ENCODE measurements around the gene PRSS22. TPM values are rescaled to one million over a fixed set of nuclear protein-coding genes. Genes with fewer than 3 reads are reported as not detected.

Gene PRSS22
- total RNA-seq, 2 experiments from 2014 or later, result not detected

- CTCF ChIA-PET (ENCODE audit: unreplicated experiment), result no interaction called here
- H2AFZ ChIP-seq (ENCODE audit: low read length), result no peak overlapping the region
Measured at GRCh38 chr16:2811703-2812471, 46.1 kb downstream of the PRSS22 start.

GRCh38 chr16:2810651-2811050 lies 47.3 kb downstream of the PRSS22 start:
- DNase-seq (ENCODE audit: low spot score), result no peak
- Histone ChIP-seq H3K4me2 (ENCODE audit: low read length) (no peak overlapping the region), H3K9me2 (ENCODE audit: insufficient read depth, low read length) (no peaks in the 10 kb centered on the region), H3K4me1 (ENCODE audit: insufficient read depth, low read length, poor library complexity, severe bottlenecking) (peaks cover under 1% of the 10 kb centered on the region), H3K27ac (ENCODE audit: low read depth, low read length, poor library complexity, severe bottlenecking) (no peak overlapping the region), H3K36me3 (ENCODE audit: insufficient read depth, low read length) (no peaks in the 10 kb centered on the region), H2AFZ (ENCODE audit: low read length) (no peak overlapping the region), H3K4me3 (ENCODE audit: low read depth, low read length, poor library complexity, severe bottlenecking) (no peak overlapping the region), H4K20me1 (ENCODE audit: insufficient read depth, low read length) (no peaks in the 10 kb centered on the region), H3K9me3 (ENCODE audit: low read length) (no peaks in the 10 kb centered on the region), H3K79me2 (ENCODE audit: insufficient read depth, low read depth, low read length) (no peaks in the 10 kb centered on the region)
- POLR2A ChIA-PET, result interaction anchor here (0.6 kb wide), 1 partner anchor 1350 kb away, joined by 3 read pairs; no protein-coding TSS in a partner anchor
- intact Hi-C loops (cut with micrococcal nuclease; ENCODE audit: unreplicated experiment), result no loop called here
- no TSS peak for BruUV-seq (replicated peaks)
- no peak for TF ChIP-seq CTCF (conservative IDR thresholded peaks at IDR 0.05; ENCODE audit: low read length)
- TF ChIP-seq EZH2phosphoT487 (IDR thresholded peaks at IDR 0.05; ENCODE audit: borderline replicate concordance, low read depth, low read length), result no peak
- CTCF ChIA-PET (ENCODE audit: unreplicated experiment), result interaction anchor here (0.6 kb wide), 2 partner anchors 103 to 914 kb away, joined by 3 to 5 read pairs; no protein-coding TSS in a partner anchor

More at GRCh38 chr16:2811703-2812471, 46.1 kb downstream of the PRSS22 start:
- Histone ChIP-seq H3K79me2 (ENCODE audit: insufficient read depth, low read depth, low read length) (0 out of 2 replicates have a peak, but pooled peaks cover 4% of the 10 kb centered on the region), H3K4me2 (ENCODE audit: low read length) (no peak overlapping the region), H3K9me2 (ENCODE audit: insufficient read depth, low read length) (no peaks in the 10 kb centered on the region), H3K36me3 (ENCODE audit: insufficient read depth, low read length) (no peaks in the 10 kb centered on the region), H3K9me3 (ENCODE audit: low read length) (no peaks in the 10 kb centered on the region), H4K20me1 (ENCODE audit: insufficient read depth, low read length) (no peaks in the 10 kb centered on the region), H3K4me3 (ENCODE audit: low read depth, low read length, poor library complexity, severe bottlenecking) (no peak overlapping the region), H3K4me1 (ENCODE audit: insufficient read depth, low read length, poor library complexity, severe bottlenecking) (peaks cover 12% of the 10 kb centered on the region), H3K27ac (ENCODE audit: low read depth, low read length, poor library complexity, severe bottlenecking) (no peak overlapping the region)
- TF ChIP-seq CTCF (conservative IDR thresholded peaks at IDR 0.05; ENCODE audit: low read length) (no peak), EZH2phosphoT487 (IDR thresholded peaks at IDR 0.05; ENCODE audit: borderline replicate concordance, low read depth, low read length) (no peak)
- no TSS peak for BruUV-seq (replicated peaks)
- intact Hi-C loops (cut with micrococcal nuclease; ENCODE audit: unreplicated experiment), result no loop called here
- DNase-seq (ENCODE audit: low spot score), result no peak
- POLR2A ChIA-PET, result no interaction called here

GRCh38 chr16:2809149-2809760 lies 48.7 kb downstream of the PRSS22 start:
- Histone ChIP-seq H3K9me3 (ENCODE audit: low read length) (no peaks in the 10 kb centered on the region), H3K4me3 (ENCODE audit: low read depth, low read length, poor library complexity, severe bottlenecking) (no peak overlapping the region), H3K27ac (ENCODE audit: low read depth, low read length, poor library complexity, severe bottlenecking) (no peak overlapping the region), H2AFZ (ENCODE audit: low read length) (no peak overlapping the region), H3K79me2 (ENCODE audit: insufficient read depth, low read depth, low read length) (no peaks in the 10 kb centered on the region), H3K4me1 (ENCODE audit: insufficient read depth, low read length, poor library complexity, severe bottlenecking) (no peaks in the 10 kb centered on the region), H3K9me2 (ENCODE audit: insufficient read depth, low read length) (no peaks in the 10 kb centered on the region), H3K4me2 (ENCODE audit: low read length) (no peak overlapping the region), H3K36me3 (ENCODE audit: insufficient read depth, low read length) (no peaks in the 10 kb centered on the region), H4K20me1 (ENCODE audit: insufficient read depth, low read length) (no peaks in the 10 kb centered on the region)
- no peak for TF ChIP-seq EZH2phosphoT487 (IDR thresholded peaks at IDR 0.05; ENCODE audit: borderline replicate concordance, low read depth, low read length)
- no peak for TF ChIP-seq CTCF (conservative IDR thresholded peaks at IDR 0.05; ENCODE audit: low read length)
- CTCF ChIA-PET (ENCODE audit: unreplicated experiment), result no interaction called here
- BruUV-seq (replicated peaks), result no TSS peak
- intact Hi-C loops (cut with micrococcal nuclease; ENCODE audit: unreplicated experiment), result no loop called here
- DNase-seq (ENCODE audit: low spot score), result no peak
- POLR2A ChIA-PET, result no interaction called here
